IPS-NIHi7 (cell line): ENCODE measurements around the gene ZNF609.
A peak's percentile ranks its signal among the peaks of the same experiment; 100 is the strongest.

Experiments
- DNase-seq: peaks from one replicate; pipeline ENCODE4 v3.0.0; 2012; ENCODE audit warnings: mixed read lengths; ENCODE audit errors: extremely low spot score

Gene ZNF609

DNA sequence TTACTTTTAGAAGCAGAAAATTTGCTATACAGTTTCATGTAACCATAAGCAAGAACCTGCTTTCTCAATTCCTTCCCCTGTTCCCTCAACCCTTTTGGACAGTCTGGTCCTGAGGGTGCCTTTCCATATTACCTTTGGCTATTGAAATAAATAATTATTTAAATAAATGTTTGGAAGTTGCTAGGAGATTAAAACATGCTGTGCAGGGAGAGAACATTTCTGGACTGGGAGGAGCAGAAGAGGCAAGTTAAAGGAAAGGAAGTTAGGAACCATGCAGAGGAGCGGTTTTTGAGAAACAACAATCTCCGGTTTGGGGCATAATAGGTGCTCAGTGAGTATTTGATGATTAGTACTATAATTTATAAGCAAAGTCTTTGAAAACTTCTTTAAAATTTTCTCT lies 41.8 kb downstream of the ZNF609 start:
- no peak for DNase-seq

DNA sequence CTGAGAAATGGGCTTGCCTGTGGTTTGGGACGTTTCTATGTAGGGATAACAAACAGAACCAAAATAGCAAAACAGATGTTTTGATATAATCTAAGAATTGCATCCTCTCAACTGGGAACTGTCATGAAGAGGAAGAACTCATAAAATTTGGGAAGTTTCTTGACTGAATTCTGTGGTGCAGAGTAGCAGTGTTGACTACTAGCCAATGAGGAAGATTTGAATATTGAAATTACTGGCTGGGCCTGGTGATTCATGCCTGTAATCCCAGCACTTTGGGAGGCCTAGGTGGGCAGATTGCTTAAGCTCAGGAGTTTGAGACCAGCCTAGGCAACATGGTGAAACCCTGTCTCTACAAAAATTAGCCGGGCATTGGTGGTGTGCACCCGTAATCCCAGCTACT lies 42.2 kb downstream of the ZNF609 start:
- DNase-seq, result no peak

DNA sequence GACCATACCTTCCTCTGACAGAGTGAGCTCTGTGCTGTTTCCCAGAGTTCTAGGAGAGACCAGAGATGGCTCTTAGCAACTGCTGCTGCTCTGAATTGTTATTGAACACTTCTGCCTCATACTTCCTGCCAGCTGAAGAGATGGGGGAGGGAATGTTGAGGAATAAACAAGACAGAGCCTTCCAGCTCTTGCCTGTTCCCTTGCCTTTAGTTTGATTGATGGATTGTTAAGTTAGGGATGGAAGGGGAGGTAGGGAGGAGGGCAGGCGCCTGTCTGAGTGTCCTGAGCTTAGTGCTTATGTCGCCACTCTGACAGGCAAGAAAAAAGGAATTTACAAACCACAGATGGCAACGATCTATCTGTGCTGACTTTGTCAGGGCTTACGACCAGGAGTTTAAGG lies 42.8 kb downstream of the ZNF609 start:
- DNase-seq, result peak; percentile 20

DNA sequence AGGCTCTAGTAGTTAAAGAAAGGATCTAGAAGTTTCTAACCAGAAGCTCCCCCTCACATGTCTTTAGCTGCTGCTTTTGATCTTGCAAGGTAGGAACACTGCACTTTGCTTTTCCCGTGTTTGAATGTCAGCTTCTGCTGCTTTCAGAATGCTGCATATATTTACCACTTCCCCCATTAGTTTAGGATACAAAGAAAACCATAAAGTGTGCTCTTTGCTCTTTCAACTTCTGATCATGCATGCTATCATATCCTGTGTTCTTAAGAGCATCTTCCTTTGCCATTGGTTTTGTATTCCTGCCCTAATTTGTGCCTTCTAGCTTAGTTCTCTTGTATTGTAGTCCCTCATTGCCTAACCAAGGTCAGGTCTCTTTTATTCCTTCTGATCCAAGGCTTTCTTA lies 43.3 kb downstream of the ZNF609 start:
- DNase-seq, result no peak

DNA sequence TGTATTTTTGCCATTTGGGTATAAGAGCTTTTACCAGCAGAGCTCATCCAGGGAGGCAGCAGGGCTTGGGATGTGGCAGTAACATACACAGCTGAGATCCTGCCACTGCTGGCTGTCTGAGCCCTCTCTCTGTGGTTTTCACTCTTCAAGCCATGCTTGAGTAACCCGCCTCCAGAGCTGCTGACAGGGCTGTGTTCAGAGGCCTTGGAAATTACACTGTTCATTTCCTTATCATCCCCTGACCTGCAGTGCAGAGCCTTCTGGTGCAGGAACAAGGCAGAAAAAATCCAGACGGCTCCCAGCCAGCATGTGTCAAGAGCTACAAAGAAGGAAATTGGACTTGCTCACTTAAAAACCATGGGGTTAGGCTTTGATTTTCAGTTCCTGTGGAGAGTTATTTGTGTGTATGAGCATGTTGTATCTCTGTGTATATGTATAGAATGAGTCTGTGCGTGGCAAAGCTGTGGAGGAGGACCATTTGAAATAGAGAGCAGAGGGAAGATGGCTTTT lies 47.0 kb downstream of the ZNF609 start:
- DNase-seq, result peak; percentile 14

DNA sequence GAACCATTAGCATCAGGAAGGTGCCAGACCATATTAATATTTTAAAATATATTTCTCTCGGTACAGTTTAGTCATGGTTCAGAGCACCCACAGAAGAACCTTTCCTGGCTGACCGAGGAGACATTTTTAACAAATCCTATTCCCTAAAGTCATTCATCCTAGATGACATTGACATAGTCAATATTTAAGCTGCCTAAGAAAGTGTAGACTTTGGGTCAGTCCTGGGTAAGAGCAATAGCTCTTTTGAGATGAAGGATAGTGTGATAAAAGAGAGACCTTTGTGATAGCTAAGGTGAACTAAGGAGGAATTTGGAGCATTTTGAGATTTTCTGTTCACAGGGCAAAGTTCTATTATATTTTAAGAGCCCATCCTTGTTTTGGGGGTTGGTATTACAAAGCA lies 47.5 kb downstream of the ZNF609 start:
- no peak for DNase-seq

DNA sequence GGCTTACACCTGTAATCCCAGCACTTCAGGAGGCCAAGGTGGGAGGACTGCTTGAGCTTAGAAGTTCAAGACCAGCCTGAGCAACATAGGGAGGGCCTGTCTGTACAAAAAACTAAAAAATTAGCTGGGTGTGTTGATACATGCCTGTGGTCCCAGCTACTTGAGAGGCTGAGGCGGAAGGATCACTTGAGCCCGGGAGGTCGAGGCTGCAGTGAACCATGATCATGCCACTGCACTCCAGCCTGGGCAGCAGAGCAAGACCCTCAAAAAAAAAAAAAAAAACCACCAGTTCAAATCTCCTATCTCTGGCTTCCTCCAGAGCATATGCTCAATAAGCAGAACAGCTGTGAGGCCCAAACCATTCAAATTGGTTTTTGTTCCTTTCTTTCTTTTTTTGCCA lies 53.4 kb downstream of the ZNF609 start:
- no peak for DNase-seq

DNA sequence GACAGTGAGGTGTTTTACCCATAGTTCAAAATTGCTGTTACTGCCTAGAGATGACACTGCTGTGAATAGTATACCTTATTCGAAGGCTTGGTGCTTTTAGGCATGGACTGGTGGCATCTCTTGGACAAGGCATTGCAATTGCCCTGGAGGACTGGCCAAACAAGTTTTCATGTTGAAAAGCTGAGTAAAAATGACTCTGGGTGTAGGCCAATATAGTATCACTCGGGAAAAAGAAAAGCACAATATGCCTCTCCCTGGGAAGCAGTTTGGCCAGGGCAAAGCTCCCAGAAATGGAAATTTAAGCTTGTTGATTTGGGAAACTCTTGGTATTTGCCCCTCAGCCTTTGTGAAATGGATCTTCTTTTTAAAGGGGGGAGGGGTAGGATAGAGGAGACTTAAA lies 54.8 kb downstream of the ZNF609 start:
- DNase-seq, result no peak

DNA sequence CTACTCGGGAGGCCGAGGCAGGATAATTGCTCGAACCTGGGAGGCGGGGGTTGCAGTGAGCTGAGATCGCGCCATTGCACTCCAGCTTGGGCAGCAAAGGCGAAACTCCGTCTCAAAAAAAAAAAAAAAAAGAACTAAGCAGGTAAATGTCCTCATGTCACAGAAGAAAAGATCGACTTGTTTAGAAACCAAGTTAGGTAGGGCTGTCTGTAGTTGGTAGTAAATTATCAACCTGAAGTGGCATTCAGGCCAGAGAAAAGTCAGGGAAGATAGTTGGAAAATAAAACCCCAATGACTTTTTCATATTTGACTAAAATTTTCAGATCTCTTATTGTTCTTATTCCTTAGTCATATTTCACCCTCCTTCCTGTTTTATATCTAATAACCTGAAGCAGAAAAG lies 55.4 kb downstream of the ZNF609 start:
- DNase-seq, result no peak

DNA sequence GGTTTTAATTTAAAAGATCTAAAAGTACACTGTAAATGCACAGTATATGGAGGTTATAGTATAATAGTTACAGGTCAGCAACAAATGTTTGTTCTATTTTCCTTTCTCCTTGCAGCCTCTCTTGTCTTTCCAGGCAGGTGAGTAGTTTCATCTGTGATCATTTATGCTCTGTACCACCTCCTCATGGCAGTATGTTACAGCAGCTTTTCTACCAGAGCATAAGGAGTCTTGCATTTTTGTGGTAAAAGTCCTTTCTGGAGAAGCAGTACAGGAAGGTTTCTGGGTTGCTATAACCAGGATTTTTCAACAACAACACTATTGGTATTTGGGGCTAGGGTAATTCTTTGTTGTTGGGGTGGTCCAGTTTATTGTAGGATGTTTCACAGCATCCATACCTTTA lies 59.5 kb downstream of the ZNF609 start:
- no peak for DNase-seq

DNA sequence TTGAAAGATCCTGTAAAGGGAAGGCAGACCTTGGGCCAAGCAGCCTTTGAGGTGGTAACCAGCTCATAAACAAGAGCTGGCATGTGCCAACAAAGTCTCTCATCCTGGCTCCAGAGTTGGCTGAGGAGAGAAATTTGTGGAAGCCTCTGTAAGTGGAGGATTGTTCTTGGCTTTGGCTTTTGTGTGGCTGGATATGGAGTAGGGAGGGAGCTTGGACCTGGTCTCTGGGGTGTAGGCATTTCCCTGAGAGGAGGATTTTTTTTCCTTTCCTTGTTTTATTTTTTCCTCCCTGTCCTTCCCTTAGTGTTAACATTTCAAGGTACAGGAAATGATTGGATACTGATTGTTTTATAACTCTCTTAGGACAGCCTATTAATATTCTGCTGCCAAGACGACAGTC lies 60.8 kb downstream of the ZNF609 start:
- no peak for DNase-seq

DNA sequence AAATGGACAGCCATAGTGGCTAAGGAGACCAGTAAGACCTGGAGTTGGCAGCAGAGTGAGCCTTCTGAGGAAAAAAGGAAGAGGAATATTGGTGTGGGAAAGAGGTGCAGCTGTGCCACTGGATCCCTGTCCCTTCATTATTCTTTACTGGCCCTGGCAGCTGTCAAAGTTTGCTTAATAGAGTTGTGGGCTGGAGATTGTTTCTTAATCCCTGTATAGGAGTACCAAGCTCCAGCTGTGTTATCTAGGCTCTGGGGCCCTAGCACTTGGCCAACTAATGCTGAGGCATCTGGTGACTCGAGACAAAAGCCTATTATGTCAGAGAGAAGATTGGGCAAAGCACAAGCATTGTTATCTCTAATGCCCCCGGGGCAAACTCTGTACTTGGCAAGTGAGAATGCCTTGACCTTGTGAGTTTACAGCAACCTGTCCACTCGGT lies 61.4 kb downstream of the ZNF609 start:
- peak; percentile 25 for DNase-seq

DNA sequence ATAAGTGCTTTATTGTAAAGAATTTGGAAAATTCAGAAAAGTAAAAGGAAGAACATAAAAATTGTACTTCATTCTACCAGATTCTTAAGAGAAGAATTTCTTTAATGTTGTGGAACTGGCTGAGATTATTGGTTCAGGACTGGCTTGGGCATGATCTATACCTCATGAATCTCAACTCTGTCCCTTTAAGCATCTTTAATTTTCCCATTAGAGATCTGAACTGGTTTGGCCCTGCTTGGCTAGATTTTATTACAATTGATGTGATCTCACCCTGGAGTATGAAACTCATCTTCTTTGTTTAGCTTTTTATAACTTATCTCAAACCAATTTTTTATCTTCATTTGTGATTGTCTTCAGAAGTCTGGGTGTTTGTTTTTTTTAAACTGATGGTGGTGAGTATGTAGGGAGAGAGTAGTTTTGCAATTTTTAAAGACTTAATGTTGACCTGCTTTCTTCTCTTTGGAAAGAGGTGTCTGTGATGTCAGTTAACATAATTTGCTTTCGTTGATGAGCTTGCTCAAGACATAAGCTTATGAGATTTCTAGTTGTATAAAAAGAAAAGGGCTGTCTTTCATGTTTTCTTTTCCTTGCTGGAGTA lies 61.9 kb downstream of the ZNF609 start:
- DNase-seq, result no peak

DNA sequence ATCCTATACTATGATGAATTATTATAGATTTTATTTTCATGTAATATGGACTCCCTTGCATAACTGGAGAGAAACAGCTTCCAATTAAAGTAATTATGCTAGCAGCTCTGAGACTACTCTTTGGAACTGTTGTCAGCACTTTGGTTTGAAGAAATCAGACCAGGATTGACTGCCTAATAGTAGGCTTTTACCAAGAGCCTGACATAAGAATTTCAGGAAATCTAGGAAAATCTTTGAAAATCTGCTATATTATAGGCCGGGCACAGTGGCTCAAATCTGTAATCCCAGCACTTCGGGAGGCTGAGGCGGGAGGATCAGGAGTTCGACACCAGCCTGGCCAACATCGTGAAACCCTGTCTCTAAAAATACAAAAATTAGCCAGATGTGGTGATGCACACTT lies 62.9 kb downstream of the ZNF609 start:
- DNase-seq, result no peak

DNA sequence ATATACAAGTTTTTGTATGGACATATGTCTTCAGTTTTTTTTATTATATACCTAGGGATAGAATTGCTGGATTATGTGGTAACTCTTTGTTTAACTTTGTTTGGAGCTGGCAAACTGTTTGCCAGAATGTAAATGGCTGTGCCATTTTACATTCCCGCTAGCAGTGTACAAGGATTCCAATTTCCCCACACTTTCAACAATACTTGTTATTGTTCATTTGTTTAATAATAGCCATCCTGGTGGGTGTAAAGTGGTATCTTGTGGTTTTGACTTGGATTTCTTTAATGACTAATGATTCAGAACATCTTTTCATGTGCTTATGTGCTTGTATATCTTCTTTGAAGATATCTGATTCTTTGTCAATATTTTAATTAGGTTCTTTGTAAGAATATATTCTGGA lies 64.4 kb downstream of the ZNF609 start:
- DNase-seq, result no peak

DNA sequence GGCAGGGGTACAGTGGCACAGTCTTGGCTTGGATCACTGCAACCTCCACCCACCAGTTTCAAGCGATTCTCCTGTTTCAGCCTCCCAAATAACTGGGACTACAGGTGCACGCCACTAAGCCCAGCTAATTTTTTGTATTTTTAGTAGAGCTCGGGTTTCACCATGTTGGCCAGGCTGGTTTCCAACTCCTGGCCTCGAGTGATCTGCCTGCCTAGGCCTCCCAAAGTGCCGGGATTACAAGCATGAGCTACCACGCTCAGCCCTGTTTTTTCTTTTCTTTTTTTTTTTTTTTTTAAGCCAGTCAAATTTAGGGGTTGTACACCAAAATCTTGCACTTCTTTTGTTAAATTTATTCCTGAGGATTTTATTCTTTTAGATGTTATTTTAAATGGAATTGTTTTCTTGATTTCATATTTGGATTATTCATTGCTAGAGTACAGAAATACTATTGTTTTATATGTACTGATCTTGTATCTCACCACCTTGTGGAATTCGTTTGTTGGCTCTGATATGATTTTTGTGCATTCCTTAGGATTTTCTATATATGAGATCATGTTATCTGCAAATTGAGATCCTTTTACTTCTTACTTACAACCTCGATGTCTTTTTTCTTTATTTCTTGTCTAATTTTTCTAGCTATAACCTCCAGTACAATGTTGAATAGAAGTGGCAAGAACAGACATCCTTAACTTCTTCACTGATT lies 65.6 kb downstream of the ZNF609 start:
- DNase-seq, result no peak

DNA sequence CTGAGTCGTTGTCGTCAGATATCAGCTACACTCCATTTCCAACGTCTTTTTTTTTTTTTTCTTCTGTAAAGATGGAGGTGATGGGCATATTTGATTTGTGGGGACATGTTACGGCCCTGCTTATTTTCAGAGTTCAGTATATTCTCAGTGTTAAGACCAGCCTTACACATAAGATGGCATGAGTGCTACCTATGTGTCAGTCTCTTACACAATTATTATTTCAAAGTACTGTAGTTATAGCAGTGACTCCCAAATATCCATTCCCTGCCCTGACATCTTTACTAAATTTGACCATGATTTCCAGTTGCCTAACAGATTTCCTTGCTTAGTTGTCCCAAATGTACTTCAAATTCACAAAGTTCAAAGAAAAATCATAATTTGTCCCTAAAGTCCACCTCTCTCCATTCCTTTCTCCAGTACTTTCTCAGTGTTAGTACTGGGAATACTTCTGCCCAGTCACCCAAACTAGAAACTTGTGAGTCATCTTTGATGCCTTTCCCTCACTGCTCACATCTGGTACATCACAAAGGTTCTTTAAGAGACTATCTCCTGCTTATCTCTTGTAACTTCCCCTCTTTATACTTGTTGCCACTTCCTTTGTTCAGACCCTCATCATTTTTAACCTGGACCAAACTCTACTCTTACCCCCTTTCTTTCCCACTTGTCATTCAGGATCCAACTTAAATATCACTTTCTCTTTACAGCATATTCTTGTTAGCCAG lies 67.0 kb downstream of the ZNF609 start:
- no peak for DNase-seq

DNA sequence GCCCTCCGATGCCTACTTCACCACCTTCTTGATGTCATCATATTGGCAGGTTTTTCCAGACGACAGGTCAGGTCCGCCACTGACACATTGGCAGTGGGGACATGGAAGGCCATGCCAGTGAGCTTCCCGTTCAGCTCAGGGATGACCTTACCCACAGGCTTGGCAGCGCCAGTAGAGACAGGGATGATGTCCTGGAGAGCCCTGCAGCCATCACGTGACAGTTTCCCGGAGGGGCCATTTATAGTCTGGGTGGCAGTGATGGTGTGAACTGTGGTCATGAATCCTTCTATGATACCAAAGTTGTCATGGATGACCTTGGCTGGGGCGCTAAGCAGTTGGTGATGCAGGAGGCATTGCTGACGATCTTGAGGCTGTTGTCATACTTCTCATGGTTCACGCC lies 68.5 kb downstream of the ZNF609 start:
- DNase-seq, result no peak

DNA sequence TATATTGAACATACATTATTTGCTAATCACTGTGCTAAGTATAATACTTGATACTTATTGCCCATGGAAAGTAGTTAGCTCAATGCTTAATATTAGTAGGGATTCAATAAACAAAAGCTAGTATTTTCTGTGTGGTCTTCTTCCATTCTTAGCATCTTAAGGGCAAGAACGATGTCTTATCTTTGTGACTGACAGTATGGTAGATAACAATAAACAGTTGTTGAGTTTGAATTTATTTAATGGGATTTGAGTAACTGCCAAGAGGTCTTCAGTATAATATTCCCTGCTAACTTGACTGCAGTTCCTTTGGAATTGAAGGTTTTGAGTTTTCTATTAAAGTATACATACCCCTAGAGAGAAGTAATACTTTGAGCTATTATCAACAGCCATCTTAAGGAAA lies 70.1 kb downstream of the ZNF609 start:
- no peak for DNase-seq

DNA sequence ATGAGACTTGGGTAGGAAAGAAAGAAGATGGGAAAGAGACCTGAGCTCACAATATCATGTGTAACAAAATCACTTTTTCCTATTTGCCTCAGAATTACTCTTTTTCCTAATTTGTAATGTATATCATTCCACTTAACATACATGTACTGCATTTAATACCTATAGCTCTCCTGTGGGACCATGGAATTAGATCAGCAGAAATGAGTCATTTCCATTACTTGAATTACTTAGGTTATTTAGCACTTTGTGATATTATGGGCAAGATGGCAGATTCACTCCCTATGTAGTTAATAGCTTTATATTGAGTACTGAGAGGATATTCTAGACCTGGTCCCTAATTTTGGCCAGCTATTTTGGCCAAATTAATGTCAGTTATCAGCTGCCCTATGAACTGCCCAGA lies 70.5 kb downstream of the ZNF609 start:
- no peak for DNase-seq

DNA sequence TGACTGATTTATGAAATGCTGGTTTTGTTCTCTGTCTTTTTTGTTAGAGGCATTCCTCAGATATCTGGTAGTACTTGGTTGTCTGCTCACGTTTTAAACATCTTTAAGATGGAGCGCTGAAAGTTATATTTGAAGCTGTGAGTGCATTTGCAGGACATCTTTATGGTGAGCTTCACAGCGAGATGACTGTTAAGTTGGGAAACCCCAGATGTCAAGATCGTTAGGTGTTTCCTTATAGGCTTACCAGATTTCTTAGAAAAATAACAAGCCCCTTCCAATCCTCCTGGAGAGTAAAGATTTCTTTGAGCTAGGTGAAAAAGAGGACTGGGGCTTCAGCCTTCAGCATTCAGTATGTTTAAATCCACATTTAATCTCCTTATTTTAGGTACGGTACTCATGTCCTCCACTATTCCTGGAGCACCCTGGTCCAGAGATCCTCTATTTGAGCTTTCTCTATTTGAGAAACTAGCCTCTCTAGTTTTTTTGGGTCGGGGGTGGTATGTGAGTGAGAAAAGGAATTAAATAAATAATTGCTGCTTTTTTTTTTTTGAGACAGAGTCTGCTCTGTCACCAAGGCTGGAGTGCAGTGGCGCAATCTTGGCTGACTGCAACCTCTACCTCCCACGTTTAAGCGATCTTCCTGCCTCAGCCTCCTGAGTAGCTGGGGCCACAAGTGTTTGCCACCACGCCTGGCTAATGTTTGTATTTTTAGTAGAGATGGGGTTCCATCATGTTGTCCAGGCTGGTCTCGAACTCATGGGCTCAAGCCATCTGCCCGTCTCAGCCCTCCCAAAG lies 72.3 kb downstream of the ZNF609 start:
- no peak for DNase-seq
